ENCODE measurements around the gene PRSS38. TPM values are rescaled to one million over a fixed set of nuclear protein-coding genes. Genes with fewer than 3 reads are reported as not detected.

The PRSS38 gene
- total RNA-seq, 4 donors from 2014 or later: not detected

DNA sequence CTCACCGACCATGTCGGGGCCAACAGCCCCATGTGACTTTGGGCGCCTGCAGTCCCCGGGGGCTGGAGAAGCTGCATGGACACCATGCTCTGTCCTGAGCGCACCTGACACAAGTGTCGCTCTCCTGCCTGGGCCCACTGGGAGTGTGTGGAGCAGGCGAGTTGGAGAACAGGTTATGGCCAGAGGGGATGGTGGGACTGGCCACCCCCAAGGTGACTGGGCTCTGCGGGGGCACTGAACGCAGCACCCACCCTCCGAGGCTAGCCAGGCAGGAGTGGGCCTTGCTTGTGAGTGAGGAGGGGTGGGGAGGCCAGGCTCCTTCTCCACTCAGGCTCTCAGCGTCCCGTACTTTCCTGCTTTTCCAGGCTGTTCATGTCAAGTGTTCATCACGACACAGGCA lies 44.7 kb upstream of the PRSS38 start:
- H3K27ac ChIP-seq: no peak overlapping the region
- WGBS, 2 donors (ENCODE audit: low coverage in 1 of 2): 89% methylated on average over 6 of the region's 13 CpGs; no CpG with 5 or more reads in 1 of the 2 donors
- no peaks in the 10 kb centered on the region for H3K9me3 ChIP-seq
- peaks cover 0 to 78% of the 10 kb centered on the region in 2 donors for H3K36me3 ChIP-seq
- no peak for ATAC-seq
- H3K27me3 ChIP-seq: no peaks in the 10 kb centered on the region
- H3K4me1 ChIP-seq: peaks cover 0 to 17% (median 0%) of the 10 kb centered on the region in 3 donors
- no peak overlapping the region for H3K4me3 ChIP-seq
- TF ChIP-seq POLR2AphosphoS5 (IDR thresholded peaks at IDR 0.05): no peak

DNA sequence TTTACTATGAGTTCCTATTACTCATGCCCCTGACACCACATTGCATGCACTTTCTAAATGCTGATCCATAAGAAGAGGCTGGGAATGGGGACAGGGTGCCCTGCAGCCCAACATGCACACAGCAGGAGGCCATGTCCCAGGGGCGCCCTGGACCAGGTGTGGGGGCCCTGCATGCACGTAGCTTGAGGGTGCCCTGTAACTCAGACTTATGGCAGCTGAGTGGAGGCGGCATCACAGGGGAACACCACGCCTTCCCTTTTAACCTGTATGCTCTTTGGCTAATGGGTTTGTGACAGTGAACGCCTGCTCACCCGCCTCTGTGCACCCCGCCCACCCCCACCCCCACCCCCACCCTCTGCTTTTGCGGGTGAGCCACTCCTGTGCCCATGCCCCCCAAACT lies 44.1 kb upstream of the PRSS38 start:
- WGBS, 2 donors (ENCODE audit: low coverage in 1 of 2): no CpG with 5 or more reads among the region's 8 CpGs
- Histone ChIP-seq H3K27ac (no peak overlapping the region), H3K36me3 (peaks cover 0 to 78% of the 10 kb centered on the region in 2 donors), H3K9me3 (no peaks in the 10 kb centered on the region), H3K27me3 (no peaks in the 10 kb centered on the region), H3K4me1 (peaks cover 0 to 22% (median 0%) of the 10 kb centered on the region in 3 donors), H3K4me3 (no peak overlapping the region)
- TF ChIP-seq EP300 (IDR thresholded peaks at IDR 0.05) (no peak), POLR2AphosphoS5 (IDR thresholded peaks at IDR 0.05) (no peak), POLR2A (IDR thresholded peaks at IDR 0.05) (no peak)
- TF ChIP-seq, protein P1, sequence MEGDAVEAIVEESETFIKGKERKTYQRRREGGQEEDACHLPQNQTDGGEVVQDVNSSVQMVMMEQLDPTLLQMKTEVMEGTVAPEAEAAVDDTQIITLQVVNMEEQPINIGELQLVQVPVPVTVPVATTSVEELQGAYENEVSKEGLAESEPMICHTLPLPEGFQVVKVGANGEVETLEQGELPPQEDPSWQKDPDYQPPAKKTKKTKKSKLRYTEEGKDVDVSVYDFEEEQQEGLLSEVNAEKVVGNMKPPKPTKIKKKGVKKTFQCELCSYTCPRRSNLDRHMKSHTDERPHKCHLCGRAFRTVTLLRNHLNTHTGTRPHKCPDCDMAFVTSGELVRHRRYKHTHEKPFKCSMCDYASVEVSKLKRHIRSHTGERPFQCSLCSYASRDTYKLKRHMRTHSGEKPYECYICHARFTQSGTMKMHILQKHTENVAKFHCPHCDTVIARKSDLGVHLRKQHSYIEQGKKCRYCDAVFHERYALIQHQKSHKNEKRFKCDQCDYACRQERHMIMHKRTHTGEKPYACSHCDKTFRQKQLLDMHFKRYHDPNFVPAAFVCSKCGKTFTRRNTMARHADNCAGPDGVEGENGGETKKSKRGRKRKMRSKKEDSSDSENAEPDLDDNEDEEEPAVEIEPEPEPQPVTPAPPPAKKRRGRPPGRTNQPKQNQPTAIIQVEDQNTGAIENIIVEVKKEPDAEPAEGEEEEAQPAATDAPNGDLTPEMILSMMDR (IDR thresholded peaks at IDR 0.05): no peak
- ATAC-seq: no peak

DNA sequence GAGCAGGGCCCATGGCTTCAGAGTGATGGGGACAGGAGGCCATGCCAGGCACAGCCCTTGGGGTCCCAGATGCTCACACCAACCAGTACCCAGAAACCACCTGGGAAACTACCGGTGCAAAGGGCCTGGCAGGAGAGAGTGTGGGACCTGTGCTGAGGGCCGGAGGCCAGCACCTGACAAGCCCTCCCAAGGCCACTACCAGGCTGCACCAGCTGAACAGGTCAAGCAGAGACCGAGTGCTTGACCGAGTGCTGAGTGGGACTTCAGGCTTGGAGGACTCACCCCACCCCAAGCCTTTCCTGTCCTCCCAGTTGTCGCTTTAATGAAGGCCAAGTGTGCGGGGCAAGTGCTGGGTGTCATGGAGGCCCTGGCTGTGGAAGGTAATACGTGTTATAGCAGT lies 43.7 kb upstream of the PRSS38 start:
- Histone ChIP-seq H3K36me3 (peaks cover 0 to 77% of the 10 kb centered on the region in 2 donors), H3K4me1 (peaks cover 0 to 22% (median 0%) of the 10 kb centered on the region in 3 donors), H3K9me3 (no peaks in the 10 kb centered on the region), H3K27me3 (no peaks in the 10 kb centered on the region), H3K27ac (no peak overlapping the region), H3K4me3 (no peak overlapping the region)
- TF ChIP-seq EP300 (IDR thresholded peaks at IDR 0.05) (no peak), POLR2AphosphoS5 (IDR thresholded peaks at IDR 0.05) (no peak), POLR2A (IDR thresholded peaks at IDR 0.05) (no peak)
- TF ChIP-seq, protein P1 (IDR thresholded peaks at IDR 0.05): no peak
- WGBS, 2 donors (ENCODE audit: low coverage in 1 of 2): 95 to 97% methylated on average over 4 to 5 of the region's 7 CpGs
- ATAC-seq: no peak

DNA sequence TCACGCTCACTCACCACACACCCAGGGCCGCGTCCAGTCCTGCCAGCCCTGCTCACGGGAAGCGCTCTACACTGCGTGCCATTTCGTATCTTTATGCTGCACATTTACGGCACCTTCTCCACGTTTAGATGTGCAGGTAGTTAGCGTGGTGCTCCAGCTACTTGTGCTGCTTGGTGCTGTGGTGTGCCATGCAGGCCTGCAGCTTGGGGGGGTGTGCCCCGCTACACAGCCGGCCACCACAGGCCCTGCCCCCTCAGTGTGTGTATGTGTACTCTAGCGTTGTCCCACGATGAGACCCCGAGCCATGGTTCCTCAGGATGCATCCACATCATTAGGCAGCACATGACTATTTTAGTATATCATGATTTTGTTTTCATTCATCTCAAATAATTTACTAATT lies 41.9 kb upstream of the PRSS38 start:
- Histone ChIP-seq H3K27ac (no peak overlapping the region), H3K9me3 (no peaks in the 10 kb centered on the region), H3K4me3 (no peak overlapping the region), H3K4me1 (peaks cover 0 to 16% (median 0%) of the 10 kb centered on the region in 3 donors), H3K36me3 (peaks cover 0 to 69% of the 10 kb centered on the region in 2 donors), H3K27me3 (no peaks in the 10 kb centered on the region)
- no peak for ATAC-seq
- 89 to 95% methylated on average over 8 to 13 of the region's 15 CpGs for WGBS, 2 donors (ENCODE audit: low coverage in 1 of 2)
- no peak for TF ChIP-seq POLR2AphosphoS5 (IDR thresholded peaks at IDR 0.05)
- no peak for TF ChIP-seq POLR2A (IDR thresholded peaks at IDR 0.05)
- TF ChIP-seq, protein P1 (IDR thresholded peaks at IDR 0.05): no peak
- no peak for TF ChIP-seq EP300 (IDR thresholded peaks at IDR 0.05)

DNA sequence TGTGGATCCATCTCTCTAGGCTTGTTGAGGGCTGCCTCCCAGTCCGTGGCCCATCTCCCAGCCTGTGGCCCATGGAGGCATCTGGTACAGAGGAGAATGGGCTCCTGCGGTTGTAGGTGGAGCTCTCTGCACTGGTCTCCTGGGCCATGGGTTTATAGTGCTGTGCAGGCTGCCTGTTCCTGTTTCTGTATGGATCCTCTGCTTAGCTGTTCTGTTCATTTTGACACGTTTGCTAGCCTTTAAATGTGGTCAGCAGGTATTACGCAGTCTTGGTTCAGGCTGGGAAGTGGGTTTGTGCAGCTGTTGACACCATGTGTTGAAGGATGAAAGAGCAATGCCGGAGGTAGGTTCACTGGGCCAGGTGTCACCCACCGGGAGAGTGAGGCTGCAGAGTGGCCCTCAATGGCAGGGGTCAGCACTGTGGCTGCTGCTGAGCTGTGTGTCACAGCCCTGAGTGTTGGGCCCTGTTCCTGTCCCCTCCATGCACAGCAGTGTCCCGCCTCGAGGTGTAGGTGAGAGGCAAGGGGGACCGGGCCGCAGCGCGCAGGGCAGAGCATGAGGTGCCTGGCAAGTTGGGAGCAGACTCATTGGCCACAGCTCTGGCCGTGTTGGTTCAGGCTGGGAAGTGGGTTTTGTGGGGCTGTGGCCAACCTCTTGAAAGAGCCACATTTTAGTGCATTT lies 41.3 kb upstream of the PRSS38 start:
- Histone ChIP-seq H3K36me3 (peaks cover 0 to 69% of the 10 kb centered on the region in 2 donors), H3K4me1 (peaks cover 0 to 20% (median 0%) of the 10 kb centered on the region in 3 donors), H3K9me3 (no peaks in the 10 kb centered on the region), H3K27me3 (no peaks in the 10 kb centered on the region), H3K4me3 (no peak overlapping the region), H3K27ac (peak overlapping the region in 1 of 4 donors; percentile 59)
- WGBS, 2 donors (ENCODE audit: low coverage in 1 of 2): 93 to 100% methylated on average over 3 to 5 of the region's 13 CpGs
- no peak for ATAC-seq
- TF ChIP-seq, protein P1 (IDR thresholded peaks at IDR 0.05): no peak
- TF ChIP-seq EP300 (IDR thresholded peaks at IDR 0.05) (no peak), POLR2AphosphoS5 (IDR thresholded peaks at IDR 0.05) (no peak), POLR2A (IDR thresholded peaks at IDR 0.05) (no peak)

All from gastroesophageal sphincter (tissue), 4 donors.